ENCODE measurements around the gene FAM222A. TPM values are rescaled to one million over a fixed set of nuclear protein-coding genes. Genes with fewer than 3 reads are reported as not detected.
"Not testable (repeated sequence)": the region's sequence is repeated elsewhere in the genome, so short reads cannot be mapped to it uniquely, and the experiment has no call there.

FAM222A gene
- total RNA-seq, 1 experiment from 2014 or later, result 1.9 TPM

DNA sequence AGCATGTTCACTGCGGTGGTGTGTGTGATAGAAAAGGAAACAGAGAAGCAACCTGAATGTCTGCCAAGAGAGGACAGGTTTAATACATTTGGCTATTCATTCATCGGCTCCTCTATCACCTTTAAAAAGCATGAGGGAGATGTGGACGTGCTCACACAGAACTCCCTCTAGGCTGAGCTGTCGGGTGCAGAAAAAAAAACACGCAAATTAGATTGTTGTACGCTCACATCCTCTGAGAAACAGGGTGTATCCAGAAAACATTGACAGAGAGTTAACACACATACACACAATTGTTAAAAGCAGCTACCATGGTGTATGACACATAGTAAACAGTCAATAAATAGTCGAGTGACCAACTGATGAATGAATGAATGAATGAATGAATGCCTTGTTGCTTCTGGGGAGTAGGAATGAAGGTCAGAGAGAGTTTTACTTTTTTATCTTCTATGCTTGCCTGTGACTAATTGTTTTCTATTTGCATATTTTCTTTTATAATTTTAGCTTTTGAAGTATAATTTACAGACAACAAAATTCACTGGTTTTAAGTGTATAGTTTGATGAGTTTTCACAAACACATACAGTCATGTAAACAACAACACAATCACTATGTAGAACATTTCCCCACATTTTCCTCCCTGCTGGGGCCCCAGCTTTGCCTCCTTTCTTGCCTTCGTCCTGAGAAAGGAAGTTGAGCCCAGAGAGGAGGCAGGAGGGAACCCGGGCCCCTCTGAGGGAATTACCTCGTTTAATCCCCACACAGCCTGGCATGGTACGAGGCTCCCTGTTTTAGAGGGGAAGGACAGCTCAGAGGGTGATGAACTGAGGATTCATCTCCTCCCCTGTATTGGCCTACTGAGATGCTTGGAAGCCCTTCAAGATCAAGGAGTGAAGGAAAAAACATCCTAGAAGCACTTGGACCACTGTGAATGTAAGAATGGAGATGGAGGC, 19.7 kb upstream of the FAM222A start:
- no peak for DNase-seq (ENCODE audit: low read depth)

DNA sequence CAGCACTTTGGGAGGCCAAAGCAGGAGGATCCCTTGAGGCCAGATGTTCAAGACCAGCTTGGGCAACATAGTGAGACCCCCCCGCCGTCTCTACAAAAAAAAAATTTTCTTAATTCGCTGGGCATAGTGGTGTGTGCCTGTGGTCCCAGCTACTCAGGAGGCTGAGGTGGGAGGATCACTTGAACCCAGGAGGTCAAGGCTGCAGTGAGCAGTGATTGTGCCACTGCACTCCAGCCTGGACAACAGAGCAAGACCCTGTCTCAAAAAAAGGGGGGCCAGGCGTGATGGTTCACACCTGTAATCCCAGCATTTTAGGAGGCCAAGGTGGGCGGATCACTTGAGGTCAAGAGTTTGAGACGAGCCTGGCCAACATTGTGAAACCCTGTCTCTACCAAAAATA, 19.0 kb upstream of the FAM222A start:
- DNase-seq (ENCODE audit: low read depth), result not testable (repeated sequence)

DNA sequence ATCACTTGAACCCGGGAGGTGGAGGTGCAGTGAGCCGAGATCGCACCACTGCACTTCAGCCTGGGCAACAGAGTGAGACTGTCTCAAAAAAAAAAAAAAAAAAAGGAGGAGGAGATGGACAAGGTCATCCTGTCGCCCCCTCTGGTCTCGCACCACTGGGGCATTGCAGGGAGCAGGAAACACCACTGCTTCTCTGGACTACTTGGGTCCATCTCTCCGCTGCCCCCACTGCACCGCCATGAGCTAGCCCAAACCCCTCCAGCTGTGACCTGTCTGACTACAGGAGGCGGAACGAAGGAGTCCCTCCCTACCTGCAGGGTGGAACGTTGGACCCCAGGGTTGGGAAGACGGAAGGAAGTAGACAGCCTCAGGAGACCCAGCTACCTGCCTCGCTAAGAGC, 18.2 kb upstream of the FAM222A start:
- no peak for DNase-seq (ENCODE audit: low read depth)

DNA sequence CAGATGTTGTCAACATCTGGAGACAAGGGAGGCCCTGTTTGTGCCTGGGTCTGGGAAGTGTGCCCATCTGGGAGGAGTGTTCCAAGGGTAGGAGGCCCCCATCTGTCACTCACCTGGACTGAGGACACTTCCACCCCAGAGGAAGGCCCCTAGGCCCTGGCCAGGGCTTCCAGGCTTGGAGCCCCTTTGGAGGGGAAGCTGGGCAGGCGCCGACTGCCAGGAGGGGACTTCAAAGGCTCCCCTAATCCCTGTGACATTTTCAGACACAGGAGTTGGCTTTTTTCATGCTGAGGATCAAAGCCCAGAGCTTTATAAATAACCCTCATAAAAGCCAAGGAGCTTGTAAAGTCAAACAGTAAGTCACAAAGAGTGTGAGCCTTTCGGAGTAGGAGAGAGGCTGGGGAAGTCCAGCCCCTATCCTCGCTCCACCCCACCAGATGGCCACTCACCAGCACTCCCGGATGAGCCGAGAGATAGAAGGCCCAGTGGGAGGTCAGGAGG, 17.6 kb upstream of the FAM222A start:
- no peak for DNase-seq (ENCODE audit: low read depth)

DNA sequence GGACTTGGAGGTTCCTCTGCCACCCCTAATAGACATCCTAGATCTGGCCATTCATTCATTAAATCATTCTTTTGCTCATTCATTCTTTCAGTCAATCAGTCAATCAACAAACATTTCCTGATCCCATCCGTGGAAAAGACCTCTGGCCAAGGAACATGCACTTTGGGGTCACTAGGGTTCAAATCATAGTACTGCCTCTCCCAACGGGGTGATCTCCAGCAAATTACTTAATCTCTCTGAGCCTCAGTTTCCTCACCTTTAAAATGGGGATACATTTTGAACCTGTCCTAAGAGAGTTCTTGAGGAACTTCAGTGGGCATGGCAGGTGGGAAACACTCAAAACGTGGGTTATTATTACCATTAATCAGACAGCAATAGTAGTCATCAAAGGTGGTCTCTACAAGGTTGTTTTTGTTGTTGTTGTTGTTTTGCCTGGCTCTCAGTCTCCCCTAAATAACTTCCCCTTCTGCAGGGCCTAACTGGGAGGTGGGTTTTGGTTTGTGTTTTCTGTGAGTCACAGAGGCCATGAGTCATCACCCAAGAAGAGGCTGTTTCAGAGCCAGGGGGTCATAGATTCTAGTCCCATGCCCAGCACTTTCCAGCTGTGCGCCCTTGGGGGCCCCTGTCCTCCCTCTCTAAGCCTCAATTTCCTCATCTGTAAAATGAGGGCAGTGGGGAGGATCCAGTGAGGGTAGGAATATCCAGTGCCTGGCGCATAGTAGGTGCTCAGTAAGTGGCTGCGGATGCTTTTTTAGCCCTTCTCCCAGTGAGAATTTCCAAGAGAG, 16.9 kb upstream of the FAM222A start:
- DNase-seq (ENCODE audit: low read depth), result peak; percentile 40

DNA sequence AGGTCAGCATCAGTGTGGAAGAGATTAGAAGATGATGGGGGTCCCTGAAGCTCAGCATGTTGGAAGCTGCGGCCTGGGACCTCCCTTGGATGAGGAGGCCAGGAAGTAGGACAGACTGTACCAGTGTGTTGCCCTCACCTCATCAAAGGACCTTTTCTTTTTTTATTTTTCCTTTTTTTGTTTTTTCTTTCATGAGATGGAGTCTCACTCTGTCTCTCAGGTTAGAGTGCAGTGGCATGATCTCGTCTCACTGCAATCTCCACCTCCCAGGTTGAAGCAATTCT, 16.4 kb upstream of the FAM222A start:
- no peak for DNase-seq (ENCODE audit: low read depth)

DNA sequence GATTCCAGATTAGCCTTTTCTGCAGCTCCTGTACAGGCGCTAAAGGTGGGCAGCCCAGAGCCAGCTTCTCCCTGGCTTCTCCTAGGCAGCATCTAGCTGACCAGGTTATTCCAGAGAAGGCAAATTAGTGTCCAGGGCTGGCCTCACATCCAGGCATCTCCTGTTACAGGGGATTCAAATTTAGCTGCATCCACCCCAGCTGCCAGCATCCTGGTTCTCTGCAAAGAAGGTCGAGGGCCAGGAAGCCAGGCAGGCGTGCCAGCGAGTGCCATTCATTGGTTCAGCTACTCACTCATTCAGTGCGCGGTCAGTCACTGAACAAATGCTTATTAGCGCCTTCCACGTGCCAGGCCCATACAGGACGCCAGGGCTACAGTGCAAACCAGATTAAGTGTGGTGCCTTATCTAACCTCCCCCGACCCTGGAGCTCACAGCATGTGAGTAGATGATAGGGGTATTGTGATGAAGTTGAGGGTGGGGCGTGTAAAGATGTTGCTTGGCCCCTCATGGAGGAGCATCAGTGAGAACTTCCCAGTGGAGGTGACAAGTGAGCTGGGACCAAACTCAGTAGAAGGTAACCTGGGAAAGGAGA, 15.7 kb upstream of the FAM222A start:
- DNase-seq (ENCODE audit: low read depth), result no peak

DNA sequence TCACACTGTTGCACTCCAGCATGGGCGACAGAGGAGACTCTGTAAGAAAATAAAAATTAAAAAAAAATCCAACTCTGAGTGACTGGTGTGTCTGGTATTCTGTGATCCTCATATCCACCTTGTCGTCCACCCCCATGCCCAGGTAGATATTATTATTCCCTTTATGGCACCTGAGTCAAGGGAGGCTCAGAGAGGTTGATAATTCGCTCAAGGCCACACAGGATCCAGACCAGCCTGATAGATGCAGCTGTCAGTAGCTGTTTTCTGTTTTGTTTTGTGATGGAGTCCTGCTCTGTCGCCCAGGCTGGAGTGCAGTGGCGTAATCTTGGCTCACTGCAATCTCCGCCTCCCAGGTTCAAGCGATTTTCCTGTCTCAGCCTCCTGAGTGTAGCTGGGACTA, 14.8 kb upstream of the FAM222A start:
- DNase-seq (ENCODE audit: low read depth), result no peak

DNA sequence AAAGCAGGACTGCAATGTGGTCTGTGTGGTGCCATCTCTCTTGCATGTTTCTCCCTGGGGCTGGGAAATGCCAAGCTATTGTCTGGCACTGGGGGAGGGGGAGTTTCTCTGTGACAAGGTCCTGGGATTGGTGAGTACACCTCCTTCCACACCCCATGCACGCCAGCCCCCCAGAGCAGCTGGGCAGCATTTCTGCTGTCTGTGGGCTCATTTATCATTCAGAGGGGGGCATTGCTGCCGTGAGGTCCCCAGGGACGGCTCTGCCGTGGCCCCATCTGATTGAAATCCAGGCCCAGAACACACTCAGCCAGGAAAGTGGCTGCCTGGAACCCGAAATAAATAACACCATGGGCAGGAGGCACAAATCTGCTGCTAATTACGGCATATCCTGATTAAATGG, 12.6 kb upstream of the FAM222A start:
- no peak for DNase-seq (ENCODE audit: low read depth)

DNA sequence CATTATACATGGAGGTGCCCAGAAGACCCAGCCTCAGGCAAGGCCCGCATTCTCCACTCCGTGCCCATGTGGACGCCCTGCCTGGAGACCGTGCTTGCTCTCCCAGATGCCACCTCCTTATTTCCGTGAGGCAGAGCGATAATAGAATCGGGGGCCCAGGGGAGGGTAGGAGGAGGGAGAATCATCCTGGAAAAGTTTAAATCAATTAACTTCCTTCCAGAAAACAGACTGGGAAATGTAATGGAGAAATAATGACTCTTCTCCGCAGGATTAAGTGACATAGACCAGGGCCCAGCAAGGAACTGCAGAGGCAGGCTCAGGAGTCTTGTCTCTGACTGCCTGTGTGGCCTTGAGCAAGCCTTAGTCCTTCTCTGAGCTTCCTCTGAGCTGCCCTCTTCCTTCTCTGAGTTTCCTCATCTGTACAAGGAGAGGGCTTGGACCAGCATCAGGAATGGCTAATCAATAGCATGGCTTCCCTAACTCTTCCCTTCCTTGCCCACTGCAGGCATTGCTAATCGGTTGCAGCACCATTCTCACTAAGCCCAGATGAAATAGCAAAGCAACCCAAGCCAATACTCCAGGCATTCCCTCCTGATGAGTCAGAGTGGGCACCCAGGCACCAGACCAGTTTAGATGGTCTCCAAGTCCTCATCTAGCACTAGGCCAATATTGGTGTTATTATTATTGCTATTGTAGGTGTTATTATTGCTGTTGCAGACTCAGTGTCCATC, 11.3 kb upstream of the FAM222A start:
- peak; percentile 30 for DNase-seq (ENCODE audit: low read depth)

DNA sequence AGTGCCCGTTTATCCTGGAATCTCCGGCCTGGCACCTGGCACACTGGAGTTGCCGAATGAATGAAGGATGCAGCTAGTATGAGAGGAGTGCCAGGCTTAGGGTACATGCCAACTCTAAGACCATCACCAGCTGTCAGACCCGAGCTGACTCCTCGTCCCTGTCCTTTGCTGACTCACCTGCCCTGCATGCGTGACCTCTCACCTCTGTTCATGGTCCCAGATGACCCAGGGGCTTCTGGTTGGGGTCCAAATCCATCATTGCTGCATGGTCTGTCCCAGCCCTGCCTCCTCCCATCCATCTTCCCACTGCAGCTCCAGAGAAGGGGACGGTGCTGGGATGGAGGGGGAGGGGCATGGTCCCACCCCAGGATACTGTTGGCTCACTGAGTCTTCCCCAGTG, 9.9 kb upstream of the FAM222A start:
- DNase-seq (ENCODE audit: low read depth), result no peak

DNA sequence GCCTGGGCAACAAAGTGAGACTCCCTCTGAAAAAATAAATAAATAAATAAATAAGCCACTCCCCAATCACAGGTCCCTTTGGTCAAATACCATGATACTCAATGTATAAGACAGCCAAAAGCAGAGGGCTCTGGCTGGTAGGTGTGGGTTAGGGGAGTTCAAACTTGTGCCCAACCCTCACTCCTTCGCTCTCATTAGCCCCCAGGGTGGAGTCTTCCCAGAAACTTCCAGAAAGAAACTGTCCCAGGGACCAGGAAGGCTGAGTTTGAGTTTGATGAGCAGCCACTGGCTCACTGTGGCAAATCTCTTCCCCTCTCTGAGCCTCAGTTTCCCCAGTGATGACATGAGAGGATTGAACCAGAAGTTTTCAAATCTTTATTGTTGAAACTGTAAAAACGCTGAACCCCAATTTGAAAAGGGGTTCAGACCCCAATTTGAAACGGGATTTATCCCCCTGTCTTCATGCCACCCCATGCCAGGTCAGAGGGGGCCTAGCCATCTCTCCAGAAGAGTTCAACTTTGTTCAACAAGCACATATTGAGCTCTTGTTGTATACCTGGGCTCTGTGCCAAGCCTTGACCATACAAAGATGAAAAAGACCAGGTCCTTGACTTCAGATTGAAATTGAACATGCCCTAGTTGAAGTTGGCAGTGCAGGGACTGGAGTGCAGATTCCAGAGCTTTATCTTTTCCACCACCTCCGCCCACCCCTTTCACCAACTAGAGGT, 9.1 kb upstream of the FAM222A start:
- no peak for DNase-seq (ENCODE audit: low read depth)

DNA sequence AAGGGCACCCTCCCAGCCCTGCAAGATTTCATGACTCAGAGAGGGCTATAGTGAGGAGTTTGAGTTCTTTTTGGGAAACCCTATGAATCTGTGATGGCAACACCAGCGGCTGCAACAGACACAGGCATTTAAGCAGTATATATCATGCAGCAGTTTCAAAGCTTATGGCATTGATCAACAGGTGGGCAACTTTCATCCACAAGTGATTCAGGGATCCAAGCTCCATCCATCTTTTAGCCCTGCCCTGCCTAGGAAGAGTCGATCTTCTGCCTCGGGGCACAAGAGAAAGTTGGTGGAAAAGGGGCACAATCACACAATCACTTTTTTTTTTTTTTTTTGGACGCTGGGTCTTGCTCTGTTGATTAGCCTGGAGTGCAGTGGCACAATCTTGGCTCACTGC, 8.3 kb upstream of the FAM222A start:
- DNase-seq (ENCODE audit: low read depth), result no peak

DNA sequence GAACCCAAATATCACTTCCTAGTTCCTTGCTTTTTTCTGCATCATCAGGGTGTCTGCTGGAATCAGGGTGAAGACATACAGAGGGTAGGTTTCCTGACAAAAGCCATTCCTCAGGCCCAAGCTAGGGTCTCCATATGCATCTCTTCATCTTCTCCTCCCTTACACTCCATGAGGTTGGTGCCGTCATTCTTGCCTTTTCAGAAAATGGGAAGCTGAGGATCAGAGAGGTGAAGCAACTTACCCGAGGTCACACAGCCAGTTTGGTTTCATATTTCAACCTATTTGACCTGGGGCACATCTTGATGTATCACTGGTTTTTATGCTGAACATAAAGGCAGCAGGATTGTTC, 7.3 kb upstream of the FAM222A start:
- no peak for DNase-seq (ENCODE audit: low read depth)

DNA sequence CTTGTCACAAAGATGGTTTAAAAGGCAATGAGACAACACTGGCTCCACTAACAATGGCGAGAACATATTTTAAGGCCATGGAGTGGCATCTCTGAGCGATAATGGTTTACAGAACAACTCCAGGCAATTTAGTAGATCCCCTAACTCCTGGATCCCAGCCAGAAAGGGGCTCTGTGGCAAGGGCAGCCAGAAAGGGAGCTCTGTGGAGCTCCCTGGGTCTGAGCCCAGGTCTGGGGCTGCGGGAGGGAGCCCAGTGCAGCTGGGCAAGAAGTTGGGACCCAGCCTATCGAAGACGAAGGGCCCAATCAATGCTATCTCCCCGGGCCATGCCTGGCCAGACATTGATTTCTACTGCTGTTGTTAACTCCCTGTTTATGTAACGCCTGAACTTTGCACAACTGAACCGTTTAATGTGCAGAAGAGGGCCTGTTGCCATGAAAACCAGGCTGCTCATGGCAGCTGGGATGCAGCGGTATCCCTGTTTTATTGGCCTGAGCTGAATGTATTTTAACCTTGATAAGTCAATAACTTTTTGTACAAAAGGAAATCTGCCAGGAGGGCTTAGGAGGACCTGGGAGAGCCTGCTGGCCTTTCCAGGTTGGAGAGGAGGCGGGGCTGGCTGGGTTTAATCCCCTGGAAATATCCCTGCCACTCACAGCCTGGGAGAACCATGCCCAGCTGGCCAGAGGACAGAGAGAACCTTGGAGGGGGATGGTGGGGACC, 6.7 kb upstream of the FAM222A start:
- no peak for DNase-seq (ENCODE audit: low read depth)

DNA sequence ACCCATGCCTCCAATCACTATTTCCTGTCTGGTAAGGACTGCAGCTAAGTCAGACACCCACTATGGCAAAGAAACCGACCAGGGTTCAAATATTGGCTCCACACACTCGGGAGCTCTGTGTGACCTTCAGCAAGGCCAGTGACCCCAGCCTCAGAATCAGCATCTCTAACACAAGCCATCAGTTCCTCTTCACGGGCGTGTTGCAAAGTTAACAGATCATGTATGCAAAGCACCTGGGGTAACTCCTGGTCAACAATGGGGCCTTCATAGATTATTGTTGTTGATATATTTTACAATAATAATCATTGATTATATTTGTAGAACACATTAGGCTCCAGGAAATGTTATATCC, 6.2 kb upstream of the FAM222A start:
- DNase-seq (ENCODE audit: low read depth), result no peak

DNA sequence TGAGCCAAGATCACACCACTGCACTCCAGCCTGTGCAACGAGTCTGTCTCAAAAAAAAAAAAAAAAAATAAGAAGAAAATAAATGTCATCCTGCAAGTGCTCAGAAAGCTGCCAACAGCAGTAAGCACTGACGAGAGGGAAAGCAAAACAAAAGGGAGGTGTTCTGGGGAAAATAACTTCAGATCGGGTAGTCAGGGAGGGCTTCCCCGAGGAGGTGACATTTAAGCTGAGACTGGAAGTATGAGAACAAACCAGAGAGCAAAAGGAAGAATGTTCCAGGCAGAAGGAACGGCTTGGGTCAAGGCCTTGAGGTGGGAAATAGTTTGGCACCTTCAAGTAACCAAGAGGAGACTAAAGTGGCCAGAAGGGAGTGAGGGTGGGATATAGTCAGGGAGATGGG, 4.7 kb upstream of the FAM222A start:
- DNase-seq (ENCODE audit: low read depth), result no peak

DNA sequence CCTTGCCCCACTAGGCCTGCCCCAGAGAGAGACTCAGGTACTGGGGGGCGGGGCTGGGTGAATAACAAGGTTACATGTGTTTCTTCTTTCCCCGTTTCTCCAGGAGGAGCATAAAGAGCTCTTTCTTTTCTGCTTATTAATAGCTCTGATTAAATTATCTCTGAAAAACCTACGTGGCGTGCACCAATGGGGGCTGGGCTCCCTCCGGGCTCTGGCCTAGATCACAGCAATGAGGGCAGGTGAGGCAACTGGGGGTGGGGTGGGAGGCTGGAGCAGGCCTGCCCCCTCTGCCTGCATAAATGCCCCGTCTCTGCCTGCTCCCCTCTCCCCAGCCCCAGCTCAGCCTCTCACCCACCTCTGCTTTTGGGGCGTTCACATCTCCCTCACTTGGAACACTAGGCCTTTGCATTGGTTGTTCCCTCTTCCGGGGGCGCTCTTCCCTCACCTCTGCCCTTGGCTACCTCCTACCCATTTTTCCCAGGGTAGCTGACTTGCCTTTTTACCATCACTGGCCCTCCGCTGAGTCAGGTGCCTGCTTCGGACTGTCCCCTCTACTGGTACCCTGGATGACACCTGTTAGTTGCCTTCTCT, 4.1 kb upstream of the FAM222A start:
- DNase-seq (ENCODE audit: low read depth), result no peak

DNA sequence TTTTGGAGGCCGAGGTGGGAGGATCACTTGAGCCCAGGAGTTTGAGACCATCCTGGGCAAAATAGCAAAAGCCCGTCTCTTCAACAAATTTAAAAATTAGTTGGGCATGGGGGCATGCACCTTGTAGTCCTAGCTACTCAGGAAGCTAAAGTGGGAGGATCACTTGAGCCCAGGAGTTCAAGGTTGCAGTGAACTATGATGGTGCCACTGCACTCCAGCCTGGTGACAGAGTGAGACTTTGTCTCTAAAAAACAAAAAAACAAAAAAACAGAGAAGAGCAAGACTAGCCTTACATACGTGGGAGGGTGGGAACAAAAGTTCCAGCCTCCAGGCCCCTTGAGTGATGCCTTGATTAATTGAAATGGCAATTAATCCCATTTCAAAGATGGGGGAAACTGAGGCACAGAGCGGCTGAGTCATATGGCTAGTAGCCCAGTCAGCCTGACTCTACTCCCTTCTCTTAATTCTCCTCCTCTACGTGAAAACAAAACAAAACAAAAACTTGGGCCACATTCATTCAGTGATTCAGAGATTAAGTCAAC, 3.3 kb upstream of the FAM222A start:
- peak; percentile 60 for DNase-seq (ENCODE audit: low read depth)
